ENCODE results near the gene UBAP2L. TPM values are rescaled to one million over a fixed set of nuclear protein-coding genes. Genes with fewer than 3 reads are reported as not detected.
"Not testable (repeated sequence)": the region's sequence is repeated elsewhere in the genome, so short reads cannot be mapped to it uniquely, and the experiment has no call there.

Gene UBAP2L
- total and polyA plus RNA-seq, 5 donors from 2014 or later: 40.8 to 194 (median 48.2) TPM

GRCh38 chr1:154301582-154301981 lies 80.8 kb downstream of the UBAP2L start:
- H3K9me3 ChIP-seq (ENCODE audit: control insufficient read depth in 2 of 2, low read length in 2 of 2): no peaks in the 10 kb centered on the region
- no peaks in the 10 kb centered on the region for H3K27me3 ChIP-seq (ENCODE audit: control insufficient read depth, insufficient read depth, low read length)
- Mint-ChIP-seq H3K4me1 (no peaks in the 10 kb centered on the region), H3K27me3 (no peaks in the 10 kb centered on the region), H3K9me3 (peaks cover 0 to 2% (median 0%) of the 10 kb centered on the region in 7 donors), H3K4me3 (no peak overlapping the region), H3K27ac (no peak overlapping the region), H3K36me3 (no peaks in the 10 kb centered on the region)
- no peak for DNase-seq
- no peaks in the 10 kb centered on the region for H3K4me1 ChIP-seq (ENCODE audit: control insufficient read depth, insufficient read depth, low read length, poor library complexity, severe bottlenecking)
- ATAC-seq (ENCODE audit: low read depth in 2 of 2): no peak
- no peak overlapping the region for H3K27ac ChIP-seq (ENCODE audit: insufficient read depth, low read length, poor library complexity, severe bottlenecking)
- no peak overlapping the region for H3K4me3 ChIP-seq (ENCODE audit: low read depth, low read length)
- H3K36me3 ChIP-seq (ENCODE audit: control insufficient read depth, insufficient read depth, low read length): no peaks in the 10 kb centered on the region

DNA sequence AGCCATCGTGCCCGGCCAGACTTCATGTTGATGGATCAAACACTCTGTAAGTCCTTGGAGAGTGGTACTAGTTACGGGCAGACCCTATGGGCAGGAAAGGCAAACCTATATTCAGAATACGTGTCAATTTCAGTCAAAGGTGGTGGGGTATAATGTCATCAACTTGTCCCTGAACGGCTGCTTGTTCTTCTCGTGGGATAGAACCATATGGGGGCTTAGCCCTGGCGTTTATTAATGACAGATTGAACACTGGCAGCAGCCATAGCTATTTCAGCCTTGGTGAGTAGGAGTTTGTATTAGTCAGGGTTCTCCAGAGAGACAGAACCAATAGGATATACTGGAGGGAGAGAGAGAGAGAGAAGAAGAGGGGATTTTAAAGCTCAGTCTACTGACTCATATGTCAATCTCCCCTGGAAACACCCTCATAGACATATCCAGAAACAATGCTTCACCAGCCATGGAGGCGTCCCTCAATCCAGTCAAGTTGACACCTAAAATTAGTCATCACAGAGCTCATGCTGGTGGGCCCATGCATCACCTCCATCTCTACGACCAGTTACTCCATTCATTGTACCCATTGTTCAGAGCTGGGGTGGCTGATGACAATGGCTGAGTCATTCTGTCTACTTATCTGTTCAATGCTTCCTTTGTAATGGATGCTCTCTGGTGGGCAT lies 84.0 kb downstream of the UBAP2L start:
- H3K36me3 Mint-ChIP-seq: no peaks in the 10 kb centered on the region
- no peaks in the 10 kb centered on the region for H3K36me3 ChIP-seq (ENCODE audit: control insufficient read depth, insufficient read depth, low read length)

GRCh38 chr1:154306151-154306550 lies 85.4 kb downstream of the UBAP2L start:
- Mint-ChIP-seq H3K9me3 (no peaks in the 10 kb centered on the region), H3K4me1 (peaks cover 6 to 14% (median 11%) of the 10 kb centered on the region in 4 donors), H3K36me3 (no peaks in the 10 kb centered on the region), H3K4me3 (peak overlapping the region in 1 of 4 donors; percentile 43), H3K27me3 (no peaks in the 10 kb centered on the region), H3K27ac (no peak overlapping the region)
- DNase-seq (no peak), ATAC-seq (ENCODE audit: low read depth in 2 of 2) (no peak)
- Histone ChIP-seq H3K27me3 (ENCODE audit: control insufficient read depth, insufficient read depth, low read length) (no peaks in the 10 kb centered on the region), H3K4me1 (ENCODE audit: control insufficient read depth, insufficient read depth, low read length, poor library complexity, severe bottlenecking) (peaks cover 11% of the 10 kb centered on the region), H3K36me3 (ENCODE audit: control insufficient read depth, insufficient read depth, low read length) (no peaks in the 10 kb centered on the region), H3K9me3 (ENCODE audit: control insufficient read depth in 2 of 2, low read length in 2 of 2) (no peaks in the 10 kb centered on the region), H3K27ac (ENCODE audit: insufficient read depth, low read length, poor library complexity, severe bottlenecking) (no peak overlapping the region), H3K4me3 (ENCODE audit: low read depth, low read length) (no peak overlapping the region)

More for the DNA sequence above, 84.0 kb downstream of the UBAP2L start:
- Histone ChIP-seq H3K27me3 (ENCODE audit: control insufficient read depth, insufficient read depth, low read length) (no peaks in the 10 kb centered on the region), H3K9me3 (ENCODE audit: control insufficient read depth in 2 of 2, low read length in 2 of 2) (no peaks in the 10 kb centered on the region), H3K4me3 (ENCODE audit: low read depth, low read length) (no peak overlapping the region), H3K4me1 (ENCODE audit: control insufficient read depth, insufficient read depth, low read length, poor library complexity, severe bottlenecking) (peaks cover 11% of the 10 kb centered on the region), H3K27ac (ENCODE audit: insufficient read depth, low read length, poor library complexity, severe bottlenecking) (no peak overlapping the region)
- no peak for ATAC-seq (ENCODE audit: low read depth in 2 of 2)
- Mint-ChIP-seq H3K27me3 (no peaks in the 10 kb centered on the region), H3K27ac (peak overlapping the region in 1 of 3 donors; percentile 32), H3K4me1 (peaks cover 6 to 14% (median 11%) of the 10 kb centered on the region in 4 donors), H3K4me3 (no peak overlapping the region), H3K9me3 (no peaks in the 10 kb centered on the region)
- peak in 1 of 3 donors; percentile 11 for DNase-seq

- H3K36me3 Mint-ChIP-seq; H3K9me3 Mint-ChIP-seq; H3K4me3 ChIP-seq (ENCODE audit: low read depth, low read length); ATAC-seq (ENCODE audit: low read depth in 2 of 2); H3K27me3 Mint-ChIP-seq; H3K27me3 ChIP-seq (ENCODE audit: control insufficient read depth, insufficient read depth, low read length); H3K36me3 ChIP-seq (ENCODE audit: control insufficient read depth, insufficient read depth, low read length); H3K9me3 ChIP-seq (ENCODE audit: control insufficient read depth in 2 of 2, low read length in 2 of 2): not testable (repeated sequence)
- peaks cover 11% of the 10 kb centered on the region for H3K4me1 ChIP-seq (ENCODE audit: control insufficient read depth, insufficient read depth, low read length, poor library complexity, severe bottlenecking)
- H3K27ac ChIP-seq (ENCODE audit: insufficient read depth, low read length, poor library complexity, severe bottlenecking): peak overlapping the region; percentile 29
- Mint-ChIP-seq H3K27ac (peak overlapping the region in 2 of 3 donors; percentile 6 to 77), H3K4me3 (peak overlapping the region in 1 of 4 donors; percentile 1), H3K4me1 (peaks cover 6 to 14% (median 11%) of the 10 kb centered on the region in 4 donors)
- DNase-seq: peak in 1 of 3 donors; percentile 76
Observed at GRCh38 chr1:154307670-154308270, 87.0 kb downstream of the UBAP2L start.

- not testable (repeated sequence) for H3K27ac Mint-ChIP-seq; H3K27me3 ChIP-seq (ENCODE audit: control insufficient read depth, insufficient read depth, low read length); H3K4me3 Mint-ChIP-seq; H3K36me3 Mint-ChIP-seq; H3K27ac ChIP-seq (ENCODE audit: insufficient read depth, low read length, poor library complexity, severe bottlenecking); ATAC-seq (ENCODE audit: low read depth in 2 of 2); DNase-seq; H3K4me3 ChIP-seq (ENCODE audit: low read depth, low read length); H3K9me3 Mint-ChIP-seq; H3K27me3 Mint-ChIP-seq; H3K36me3 ChIP-seq (ENCODE audit: control insufficient read depth, insufficient read depth, low read length); H3K9me3 ChIP-seq (ENCODE audit: control insufficient read depth in 2 of 2, low read length in 2 of 2)
- peaks cover 11% of the 10 kb centered on the region for H3K4me1 ChIP-seq (ENCODE audit: control insufficient read depth, insufficient read depth, low read length, poor library complexity, severe bottlenecking)
- H3K4me1 Mint-ChIP-seq: peaks cover 6 to 14% (median 11%) of the 10 kb centered on the region in 4 donors
Observed at GRCh38 chr1:154309136-154309535, 88.4 kb downstream of the UBAP2L start.

GRCh38 chr1:154312229-154313065 lies 91.7 kb downstream of the UBAP2L start:
- H3K36me3 Mint-ChIP-seq; DNase-seq; H3K4me3 ChIP-seq (ENCODE audit: low read depth, low read length); H3K27ac Mint-ChIP-seq; H3K9me3 Mint-ChIP-seq; H3K4me3 Mint-ChIP-seq; ATAC-seq (ENCODE audit: low read depth in 2 of 2); H3K36me3 ChIP-seq (ENCODE audit: control insufficient read depth, insufficient read depth, low read length); H3K27me3 Mint-ChIP-seq; H3K27me3 ChIP-seq (ENCODE audit: control insufficient read depth, insufficient read depth, low read length); H3K4me1 ChIP-seq (ENCODE audit: control insufficient read depth, insufficient read depth, low read length, poor library complexity, severe bottlenecking); H3K27ac ChIP-seq (ENCODE audit: insufficient read depth, low read length, poor library complexity, severe bottlenecking): not testable (repeated sequence)
- peaks cover 4 to 15% of the 10 kb centered on the region in 2 experiments for H3K9me3 ChIP-seq (ENCODE audit: control insufficient read depth in 2 of 2, low read length in 2 of 2)
- H3K4me1 Mint-ChIP-seq: peaks cover 6 to 12% (median 9%) of the 10 kb centered on the region in 4 donors

GRCh38 chr1:154313066-154313356 lies 92.3 kb downstream of the UBAP2L start:
- H3K27ac Mint-ChIP-seq: peak overlapping the region in 1 of 3 donors; percentile 69
- no peaks in the 10 kb centered on the region for H3K36me3 ChIP-seq (ENCODE audit: control insufficient read depth, insufficient read depth, low read length)
- no peak overlapping the region for H3K4me3 ChIP-seq (ENCODE audit: low read depth, low read length)
- DNase-seq (no peak), ATAC-seq (ENCODE audit: low read depth in 2 of 2) (no peak)
- peaks cover 7 to 17% of the 10 kb centered on the region in 2 experiments for H3K9me3 ChIP-seq (ENCODE audit: control insufficient read depth in 2 of 2, low read length in 2 of 2)
- H3K27me3 Mint-ChIP-seq: no peaks in the 10 kb centered on the region
- no peak overlapping the region for H3K4me3 Mint-ChIP-seq
- H3K9me3 Mint-ChIP-seq: peaks cover 0 to 9% (median 0%) of the 10 kb centered on the region in 7 donors
- H3K27me3 ChIP-seq (ENCODE audit: control insufficient read depth, insufficient read depth, low read length): no peaks in the 10 kb centered on the region
- H3K27ac ChIP-seq (ENCODE audit: insufficient read depth, low read length, poor library complexity, severe bottlenecking): no peak overlapping the region
- H3K4me1 ChIP-seq (ENCODE audit: control insufficient read depth, insufficient read depth, low read length, poor library complexity, severe bottlenecking): peaks cover 4% of the 10 kb centered on the region
- peaks cover 3 to 6% (median 5%) of the 10 kb centered on the region in 4 donors for H3K4me1 Mint-ChIP-seq
- no peaks in the 10 kb centered on the region for H3K36me3 Mint-ChIP-seq

All from CD4-positive, CD25-positive, alpha-beta regulatory T cell (primary cell).